ENCODE data around the gene ROBO1. TPM values are rescaled to one million over a fixed set of nuclear protein-coding genes. Genes with fewer than 3 reads are reported as not detected.

ROBO1 gene
- total RNA-seq, 1 donor from 2014 or later: 73.8 TPM

GRCh38 chr3:78875436-78875835 is 892.4 kb downstream of the ROBO1 start:
- no peak for DNase-seq (ENCODE audit: extremely low spot score, unreplicated experiment)
- Mint-ChIP-seq H3K27ac (ENCODE audit: unreplicated experiment) (peak overlapping the region; percentile 35), H3K4me1 (ENCODE audit: unreplicated experiment) (peaks cover 63% of the 10 kb centered on the region), H3K4me3 (ENCODE audit: unreplicated experiment) (no peak overlapping the region), H3K27me3 (ENCODE audit: unreplicated experiment) (no peaks in the 10 kb centered on the region), H3K9me3 (ENCODE audit: unreplicated experiment) (peaks cover 6% of the 10 kb centered on the region), H3K36me3 (ENCODE audit: unreplicated experiment) (no peaks in the 10 kb centered on the region)
- no peak for TF ChIP-seq CTCF (IDR thresholded peaks at IDR 0.05)

GRCh38 chr3:78873641-78874040 is 894.2 kb downstream of the ROBO1 start:
- TF ChIP-seq CTCF (IDR thresholded peaks at IDR 0.05): no peak
- DNase-seq (ENCODE audit: extremely low spot score, unreplicated experiment): no peak
- Mint-ChIP-seq H3K4me3 (ENCODE audit: unreplicated experiment) (peak overlapping the region; percentile 18), H3K27me3 (ENCODE audit: unreplicated experiment) (no peaks in the 10 kb centered on the region), H3K27ac (ENCODE audit: unreplicated experiment) (peak overlapping the region; percentile 72), H3K36me3 (ENCODE audit: unreplicated experiment) (no peaks in the 10 kb centered on the region), H3K4me1 (ENCODE audit: unreplicated experiment) (peaks cover 52% of the 10 kb centered on the region), H3K9me3 (ENCODE audit: unreplicated experiment) (peaks cover 6% of the 10 kb centered on the region)

- Mint-ChIP-seq H3K4me1 (ENCODE audit: unreplicated experiment) (peaks cover 55% of the 10 kb centered on the region), H3K27ac (ENCODE audit: unreplicated experiment) (peak overlapping the region; percentile 16), H3K9me3 (ENCODE audit: unreplicated experiment) (peaks cover 6% of the 10 kb centered on the region), H3K27me3 (ENCODE audit: unreplicated experiment) (no peaks in the 10 kb centered on the region), H3K4me3 (ENCODE audit: unreplicated experiment) (peak overlapping the region; percentile 15), H3K36me3 (ENCODE audit: unreplicated experiment) (no peaks in the 10 kb centered on the region)
- DNase-seq (ENCODE audit: extremely low spot score, unreplicated experiment): no peak
- no peak for TF ChIP-seq CTCF (IDR thresholded peaks at IDR 0.05)
Measured at GRCh38 chr3:78872195-78872594, 895.6 kb downstream of the ROBO1 start.

- TF ChIP-seq CTCF (IDR thresholded peaks at IDR 0.05): no peak
- DNase-seq (ENCODE audit: extremely low spot score, unreplicated experiment): no peak
- H3K36me3 Mint-ChIP-seq (ENCODE audit: unreplicated experiment): no peaks in the 10 kb centered on the region
- no peaks in the 10 kb centered on the region for H3K27me3 Mint-ChIP-seq (ENCODE audit: unreplicated experiment)
- H3K27ac Mint-ChIP-seq (ENCODE audit: unreplicated experiment): peak overlapping the region; percentile 31
- H3K9me3 Mint-ChIP-seq (ENCODE audit: unreplicated experiment): no peaks in the 10 kb centered on the region
- H3K4me1 Mint-ChIP-seq (ENCODE audit: unreplicated experiment): peaks cover 61% of the 10 kb centered on the region
- no peak overlapping the region for H3K4me3 Mint-ChIP-seq (ENCODE audit: unreplicated experiment)
Measured at GRCh38 chr3:78871048-78871447, 896.8 kb downstream of the ROBO1 start.

- no peaks in the 10 kb centered on the region for H3K9me3 Mint-ChIP-seq (ENCODE audit: unreplicated experiment)
- H3K4me3 Mint-ChIP-seq (ENCODE audit: unreplicated experiment): no peak overlapping the region
- DNase-seq (ENCODE audit: extremely low spot score, unreplicated experiment): no peak
- H3K27me3 Mint-ChIP-seq (ENCODE audit: unreplicated experiment): no peaks in the 10 kb centered on the region
- no peak for TF ChIP-seq CTCF (IDR thresholded peaks at IDR 0.05)
- peaks cover 55% of the 10 kb centered on the region for H3K4me1 Mint-ChIP-seq (ENCODE audit: unreplicated experiment)
- no peaks in the 10 kb centered on the region for H3K36me3 Mint-ChIP-seq (ENCODE audit: unreplicated experiment)
- H3K27ac Mint-ChIP-seq (ENCODE audit: unreplicated experiment): no peak overlapping the region
Measured at GRCh38 chr3:78870484-78870883, 897.3 kb downstream of the ROBO1 start.

Measured in osteocyte (in vitro differentiated cells).